Colonic mucosa (tissue), 4 donors: ENCODE measurements around the gene SIM2. TPM values are rescaled to one million over a fixed set of nuclear protein-coding genes. Genes with fewer than 3 reads are reported as not detected.

ENCODE experiments used
- DNase-seq: peaks from one replicate; pipeline ENCODE4 v3.0.0-alpha.2; 2020
- H3K27ac ChIP-seq: fragments of 200-600 bp; one replicate; pipeline ENCODE4 v1.8.0; 2021
- H3K27me3 ChIP-seq: fragments of 200-600 bp; one replicate; pipeline ENCODE4 v1.8.0; 2021
- H3K36me3 ChIP-seq: fragments of 200-600 bp; one replicate; pipeline ENCODE4 v1.8.0; 2021
- H3K4me1 ChIP-seq: fragments of 200-600 bp; one replicate; pipeline ENCODE4 v1.8.0; 2021; ENCODE audit warnings: mild to moderate bottlenecking
- H3K4me3 ChIP-seq: fragments of 200-600 bp; one replicate; pipeline ENCODE4 v1.8.0; 2021
- H3K9ac ChIP-seq, 2 donors: one replicate each; pipeline ENCODE4 v1.7.0; 2013; ENCODE audit warnings: control low read depth in 2 of 2, low read depth in 2 of 2, low read length in 2 of 2
- H3K9me3 ChIP-seq: fragments of 200-600 bp; one replicate; pipeline ENCODE4 v1.8.0; 2021
- CTCF ChIP-seq: fragments of 200-600 bp; IDR thresholded peaks from one replicate; pipeline ENCODE4 v1.8.0; 2022; ENCODE audit warnings: antibody characterized with exemption, mild to moderate bottlenecking
- intact Hi-C: fragments of 100-400 bp; cut with DNase I; formaldehyde crosslinking; loops from one replicate; pipeline ENCODE4 v1.14.1; 2022
- total RNA-seq, 2 donors: library from RNA; stranded (reverse); fragmentation: NEBNext Ultra II Directional in 1 of 2; extraction: Animal tissue kit (Norgen Biotek cat#: 25700) in 1 of 2; gene quantifications; one replicate each; pipeline ENCODE4 v1.2.1, GENCODE V29; 2021
- donor health status: healthy.
- donor health status: DM: no; HTN: no; CAD: no.
- donor health status: DM: no; HTN: no; CAD: no.

The SIM2 gene
- total RNA-seq, 2 donors from 2014 or later: 0.07 to 0.08 TPM

- Histone ChIP-seq H3K9ac (no peak overlapping the region), H3K27ac (no peak overlapping the region), H3K4me1 (no peaks in the 10 kb centered on the region), H3K4me3 (no peak overlapping the region), H3K36me3 (no peaks in the 10 kb centered on the region), H3K27me3 (peaks cover 2% of the 10 kb centered on the region), H3K9me3 (no peaks in the 10 kb centered on the region)
- DNase-seq: no peak
- TF ChIP-seq CTCF: no peak
- intact Hi-C loops: no loop called here
Observed at GRCh38 chr21:36753556-36753955, 54.6 kb downstream of the SIM2 start.

- no peak for TF ChIP-seq CTCF
- DNase-seq: no peak
- Histone ChIP-seq H3K4me3 (no peak overlapping the region), H3K36me3 (no peaks in the 10 kb centered on the region), H3K27me3 (no peaks in the 10 kb centered on the region), H3K4me1 (no peaks in the 10 kb centered on the region), H3K9me3 (no peaks in the 10 kb centered on the region), H3K27ac (no peak overlapping the region), H3K9ac (no peak overlapping the region)
- intact Hi-C loops: no loop called here
Observed at GRCh38 chr21:36754241-36754898, 55.5 kb downstream of the SIM2 start.

- H3K9me3 ChIP-seq: no peaks in the 10 kb centered on the region
- H3K9ac ChIP-seq: no peak overlapping the region
- H3K36me3 ChIP-seq: no peaks in the 10 kb centered on the region
- intact Hi-C loops: no loop called here
- no peaks in the 10 kb centered on the region for H3K27me3 ChIP-seq
- no peak for TF ChIP-seq CTCF
- no peak overlapping the region for H3K4me3 ChIP-seq
- H3K27ac ChIP-seq: no peak overlapping the region
- DNase-seq: no peak
- H3K4me1 ChIP-seq: no peaks in the 10 kb centered on the region
Observed at GRCh38 chr21:36756527-36756926, 57.6 kb downstream of the SIM2 start.

- H3K27ac ChIP-seq: no peak overlapping the region
- DNase-seq: no peak
- no peaks in the 10 kb centered on the region for H3K36me3 ChIP-seq
- intact Hi-C loops: no loop called here
- TF ChIP-seq CTCF: no peak
- H3K4me3 ChIP-seq: no peak overlapping the region
- no peaks in the 10 kb centered on the region for H3K27me3 ChIP-seq
- no peaks in the 10 kb centered on the region for H3K9me3 ChIP-seq
- H3K9ac ChIP-seq: no peak overlapping the region
- H3K4me1 ChIP-seq: no peaks in the 10 kb centered on the region
Observed at GRCh38 chr21:36757196-36757595, 58.3 kb downstream of the SIM2 start.

GRCh38 chr21:36759348-36760083 lies 60.6 kb downstream of the SIM2 start:
- Histone ChIP-seq H3K27ac (no peak overlapping the region), H3K9ac (no peak overlapping the region), H3K4me3 (no peak overlapping the region), H3K9me3 (no peaks in the 10 kb centered on the region), H3K4me1 (no peaks in the 10 kb centered on the region), H3K36me3 (no peaks in the 10 kb centered on the region), H3K27me3 (no peaks in the 10 kb centered on the region)
- intact Hi-C loops: no loop called here
- no peak for TF ChIP-seq CTCF
- DNase-seq: no peak
